Measurements from ENCODE around the gene NUP210.

- TF ChIP-seq SP1 (IDR thresholded peaks at IDR 0.05), result no peak
- TF ChIP-seq CTCF (IDR thresholded peaks at IDR 0.05; ENCODE audit: low read depth, low read length, missing input control), result no peak
- TF ChIP-seq ATF3 (IDR thresholded peaks at IDR 0.05), result no peak
- TF ChIP-seq EGR1 (IDR thresholded peaks at IDR 0.05; ENCODE audit: low read depth in 2 of 2), result no peak
- no peak for TF ChIP-seq YY1 (IDR thresholded peaks at IDR 0.05)
- no peak for TF ChIP-seq MAX (IDR thresholded peaks at IDR 0.05)
- no peak for TF ChIP-seq GABPA (IDR thresholded peaks at IDR 0.05 in 1 of 2, conservative IDR thresholded peaks at IDR 0.05 in 1 of 2)
- TF ChIP-seq TAF1 (conservative IDR thresholded peaks at IDR 0.05), result no peak
- TF ChIP-seq REST (IDR thresholded peaks at IDR 0.05), result no peak
- TF ChIP-seq FOXA1 (IDR thresholded peaks at IDR 0.05), result no peak
- TF ChIP-seq JUND (IDR thresholded peaks at IDR 0.05), result no peak
- TF ChIP-seq ZBTB33 (IDR thresholded peaks at IDR 0.05), result no peak
Observed at GRCh38 chr3:13344663-13345062, 75.5 kb downstream of the NUP210 start.

Data from liver (tissue), 3 donors.